ENCODE results near the gene ST3GAL4. TPM values are rescaled to one million over a fixed set of nuclear protein-coding genes. Genes with fewer than 3 reads are reported as not detected.

The ST3GAL4 gene
- total and polyA plus RNA-seq, 8 donors = 9.9 to 31.0 (median 15.7) TPM; not detected in 1

DNA sequence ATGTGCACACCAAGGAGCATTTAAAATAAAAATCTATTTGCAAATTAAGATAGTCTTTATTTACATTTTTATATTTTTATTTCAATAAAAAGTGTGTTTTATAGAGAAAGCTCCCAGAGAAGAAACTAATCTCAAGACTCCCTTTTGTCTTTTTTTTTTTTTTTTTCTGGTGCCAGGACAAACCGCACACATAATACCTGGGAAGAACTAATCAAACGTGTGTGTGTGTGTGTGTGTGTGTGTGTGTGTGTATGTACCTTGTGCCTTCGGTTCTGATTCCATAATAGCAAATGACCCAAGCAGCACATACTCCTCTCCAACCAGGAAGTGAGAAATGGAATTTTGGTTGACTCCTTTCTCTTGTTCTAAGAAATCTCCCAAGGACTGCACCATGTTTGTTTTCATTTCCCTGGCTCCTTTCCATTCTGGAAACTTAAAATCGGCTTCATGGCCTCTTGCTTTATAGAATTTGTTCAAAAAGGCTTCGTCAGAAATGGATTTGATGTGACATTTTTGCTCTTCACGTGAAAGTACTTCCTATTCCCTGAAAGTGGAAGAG, 65.3 kb downstream of the ST3GAL4 start:
- intact Hi-C loops (cut with DNase I; ENCODE audit: low total_unique reads) = no loop called here
- H3K4me1 ChIP-seq = peaks cover 23 to 42% (median 34%) of the 10 kb centered on the region in 4 donors
- no peaks in the 10 kb centered on the region for H3K36me3 ChIP-seq
- 14 to 34% (median 27%) methylated on average over 6 of the region's 6 CpGs for WGBS, 5 donors
- no peak overlapping the region for H3K4me3 ChIP-seq
- peak overlapping the region in 4 of 5 donors; percentile 47 to 78 (median 70) for H3K27ac ChIP-seq
- TF ChIP-seq, protein P1, sequence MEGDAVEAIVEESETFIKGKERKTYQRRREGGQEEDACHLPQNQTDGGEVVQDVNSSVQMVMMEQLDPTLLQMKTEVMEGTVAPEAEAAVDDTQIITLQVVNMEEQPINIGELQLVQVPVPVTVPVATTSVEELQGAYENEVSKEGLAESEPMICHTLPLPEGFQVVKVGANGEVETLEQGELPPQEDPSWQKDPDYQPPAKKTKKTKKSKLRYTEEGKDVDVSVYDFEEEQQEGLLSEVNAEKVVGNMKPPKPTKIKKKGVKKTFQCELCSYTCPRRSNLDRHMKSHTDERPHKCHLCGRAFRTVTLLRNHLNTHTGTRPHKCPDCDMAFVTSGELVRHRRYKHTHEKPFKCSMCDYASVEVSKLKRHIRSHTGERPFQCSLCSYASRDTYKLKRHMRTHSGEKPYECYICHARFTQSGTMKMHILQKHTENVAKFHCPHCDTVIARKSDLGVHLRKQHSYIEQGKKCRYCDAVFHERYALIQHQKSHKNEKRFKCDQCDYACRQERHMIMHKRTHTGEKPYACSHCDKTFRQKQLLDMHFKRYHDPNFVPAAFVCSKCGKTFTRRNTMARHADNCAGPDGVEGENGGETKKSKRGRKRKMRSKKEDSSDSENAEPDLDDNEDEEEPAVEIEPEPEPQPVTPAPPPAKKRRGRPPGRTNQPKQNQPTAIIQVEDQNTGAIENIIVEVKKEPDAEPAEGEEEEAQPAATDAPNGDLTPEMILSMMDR (IDR thresholded peaks at IDR 0.05) = no peak
- no peak for TF ChIP-seq POLR2A (IDR thresholded peaks at IDR 0.05)
- TF ChIP-seq POLR2AphosphoS5 (IDR thresholded peaks at IDR 0.05) = no peak
- no peak for TF ChIP-seq EP300 (IDR thresholded peaks at IDR 0.05)
- H3K9me3 ChIP-seq = no peaks in the 10 kb centered on the region
- DNase-seq = peak in 1 of 2 donors; percentile 61
- H3K27me3 ChIP-seq = no peaks in the 10 kb centered on the region

DNA sequence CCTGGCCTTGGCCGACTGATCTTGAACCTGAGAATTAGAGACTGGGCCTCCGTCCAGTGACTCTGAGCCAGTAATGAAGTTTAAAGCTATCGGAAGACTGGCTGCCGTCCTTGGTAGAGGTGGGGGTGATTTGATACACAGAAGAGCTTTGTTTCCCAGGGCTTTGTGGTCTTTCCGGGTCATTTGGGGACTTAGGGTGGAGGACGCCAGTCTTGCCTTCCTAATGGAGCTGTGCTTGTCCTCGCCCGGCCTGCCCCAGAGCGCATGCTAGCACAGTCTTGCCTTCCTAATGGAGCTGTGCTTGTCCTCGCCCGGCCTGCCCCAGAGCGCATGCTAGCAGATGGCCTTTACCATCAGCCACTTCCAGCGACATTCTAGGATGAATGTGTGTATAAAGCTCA, 65.8 kb downstream of the ST3GAL4 start:
- intact Hi-C loops (cut with DNase I; ENCODE audit: low total_unique reads) = no loop called here
- DNase-seq = no peak
- Histone ChIP-seq H3K9me3 (no peaks in the 10 kb centered on the region), H3K4me1 (peaks cover 18 to 37% (median 29%) of the 10 kb centered on the region in 4 donors), H3K36me3 (no peaks in the 10 kb centered on the region), H3K27ac (peak overlapping the region; percentile 16 to 78 (median 67)), H3K4me3 (no peak overlapping the region), H3K27me3 (no peaks in the 10 kb centered on the region)
- WGBS, 5 donors = 43 to 58% (median 48%) methylated on average over 8 to 13 of the region's 13 CpGs
- TF ChIP-seq POLR2A (IDR thresholded peaks at IDR 0.05) (no peak), POLR2AphosphoS5 (IDR thresholded peaks at IDR 0.05) (no peak), EP300 (IDR thresholded peaks at IDR 0.05) (no peak)
- TF ChIP-seq, protein P1 (IDR thresholded peaks at IDR 0.05) = no peak

DNA sequence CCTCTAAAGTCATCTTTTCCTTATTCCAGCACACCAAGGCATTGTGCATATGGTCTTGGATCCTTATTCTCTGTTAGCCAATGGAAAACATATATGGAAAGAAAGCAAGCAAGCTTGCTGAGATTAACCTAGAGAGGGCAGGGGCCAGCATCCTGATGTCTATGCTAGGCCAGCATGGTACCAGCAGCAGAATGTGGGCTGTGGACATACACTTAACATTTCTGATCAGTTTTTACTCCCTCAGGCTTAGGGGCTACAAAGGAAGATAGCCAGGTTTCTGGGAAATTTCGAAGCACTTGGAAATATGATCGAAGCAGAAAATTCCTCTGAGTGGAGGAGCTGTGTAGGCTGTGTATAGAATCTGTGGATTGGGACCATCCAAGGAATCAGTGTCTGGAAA, 67.0 kb downstream of the ST3GAL4 start:
- Histone ChIP-seq H3K4me3 (no peak overlapping the region), H3K9me3 (no peaks in the 10 kb centered on the region), H3K27me3 (no peaks in the 10 kb centered on the region), H3K4me1 (peaks cover 6 to 27% (median 20%) of the 10 kb centered on the region in 4 donors), H3K27ac (no peak overlapping the region), H3K36me3 (no peaks in the 10 kb centered on the region)
- 89 to 97% (median 91%) methylated on average over 2 of the region's 2 CpGs for WGBS, 5 donors
- DNase-seq = no peak
- intact Hi-C loops (cut with DNase I; ENCODE audit: low total_unique reads) = no loop called here
- TF ChIP-seq, protein P1 (IDR thresholded peaks at IDR 0.05) = no peak
- TF ChIP-seq POLR2AphosphoS5 (IDR thresholded peaks at IDR 0.05) = no peak
- TF ChIP-seq EP300 (IDR thresholded peaks at IDR 0.05) = no peak
- no peak for TF ChIP-seq POLR2A (IDR thresholded peaks at IDR 0.05)

DNA sequence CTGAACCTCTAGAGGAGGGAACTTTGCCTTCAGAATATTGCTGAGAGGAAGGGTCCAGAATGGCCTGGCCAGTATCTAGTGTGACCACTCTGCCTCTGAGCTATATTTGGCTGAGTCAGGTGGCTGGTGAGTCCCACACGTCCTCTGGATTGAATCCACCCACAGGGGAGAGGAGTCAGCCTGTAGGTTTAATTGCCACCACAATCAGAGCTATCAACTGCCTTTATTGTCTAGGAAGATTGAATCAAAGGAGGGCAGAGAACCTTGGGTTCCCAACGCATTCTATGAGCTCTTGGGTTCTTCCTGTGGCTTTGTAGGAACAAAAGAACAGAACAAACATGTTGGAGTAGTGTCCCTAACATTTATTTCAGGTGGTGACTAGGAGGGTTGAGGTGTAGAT, 67.7 kb downstream of the ST3GAL4 start:
- Histone ChIP-seq H3K4me3 (no peak overlapping the region), H3K27ac (no peak overlapping the region), H3K36me3 (no peaks in the 10 kb centered on the region), H3K27me3 (no peaks in the 10 kb centered on the region), H3K4me1 (peaks cover 6 to 26% (median 20%) of the 10 kb centered on the region in 4 donors), H3K9me3 (no peaks in the 10 kb centered on the region)
- no peak for DNase-seq
- WGBS, 5 donors = 28 to 62% (median 51%) methylated on average over 2 of the region's 2 CpGs
- intact Hi-C loops (cut with DNase I; ENCODE audit: low total_unique reads) = no loop called here
- no peak for TF ChIP-seq EP300 (IDR thresholded peaks at IDR 0.05)
- TF ChIP-seq, protein P1 (IDR thresholded peaks at IDR 0.05) = no peak
- no peak for TF ChIP-seq POLR2A (IDR thresholded peaks at IDR 0.05)
- no peak for TF ChIP-seq POLR2AphosphoS5 (IDR thresholded peaks at IDR 0.05)
